Measurements from ENCODE around the gene STK32B. TPM values are rescaled to one million over a fixed set of nuclear protein-coding genes. Genes with fewer than 3 reads are reported as not detected.

STK32B gene
- total and polyA plus RNA-seq, 2 experiments from 2014 or later = not detected

- TF ChIP-seq, protein P1, sequence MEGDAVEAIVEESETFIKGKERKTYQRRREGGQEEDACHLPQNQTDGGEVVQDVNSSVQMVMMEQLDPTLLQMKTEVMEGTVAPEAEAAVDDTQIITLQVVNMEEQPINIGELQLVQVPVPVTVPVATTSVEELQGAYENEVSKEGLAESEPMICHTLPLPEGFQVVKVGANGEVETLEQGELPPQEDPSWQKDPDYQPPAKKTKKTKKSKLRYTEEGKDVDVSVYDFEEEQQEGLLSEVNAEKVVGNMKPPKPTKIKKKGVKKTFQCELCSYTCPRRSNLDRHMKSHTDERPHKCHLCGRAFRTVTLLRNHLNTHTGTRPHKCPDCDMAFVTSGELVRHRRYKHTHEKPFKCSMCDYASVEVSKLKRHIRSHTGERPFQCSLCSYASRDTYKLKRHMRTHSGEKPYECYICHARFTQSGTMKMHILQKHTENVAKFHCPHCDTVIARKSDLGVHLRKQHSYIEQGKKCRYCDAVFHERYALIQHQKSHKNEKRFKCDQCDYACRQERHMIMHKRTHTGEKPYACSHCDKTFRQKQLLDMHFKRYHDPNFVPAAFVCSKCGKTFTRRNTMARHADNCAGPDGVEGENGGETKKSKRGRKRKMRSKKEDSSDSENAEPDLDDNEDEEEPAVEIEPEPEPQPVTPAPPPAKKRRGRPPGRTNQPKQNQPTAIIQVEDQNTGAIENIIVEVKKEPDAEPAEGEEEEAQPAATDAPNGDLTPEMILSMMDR (IDR thresholded peaks at IDR 0.05; ENCODE audit: low read depth, low read length) = no peak
Observed at GRCh38 chr4:5528031-5528436, 476.8 kb downstream of the STK32B start.

DNA sequence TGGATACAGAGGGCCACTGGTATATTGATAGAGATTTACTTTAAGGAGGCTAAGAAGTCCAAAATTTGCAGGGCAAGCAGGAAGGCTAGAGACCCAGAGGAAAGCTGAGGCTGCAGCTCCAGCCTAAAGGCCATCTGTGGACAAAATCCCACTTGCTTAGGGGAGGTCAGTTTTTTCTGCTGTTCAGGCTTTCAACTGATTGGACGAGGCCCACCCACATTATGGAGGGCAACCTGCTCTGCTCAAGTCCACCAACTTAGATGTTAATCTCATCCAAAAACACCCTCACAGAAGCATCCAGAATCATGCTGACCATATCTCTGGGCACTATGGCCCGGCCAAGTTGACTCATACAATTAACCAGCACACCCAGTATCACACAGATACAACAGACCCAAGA is 480.8 kb downstream of the STK32B start:
- TF ChIP-seq, protein P1 (IDR thresholded peaks at IDR 0.05; ENCODE audit: low read depth, low read length) = no peak

More at GRCh38 chr4:5528031-5528436, 476.8 kb downstream of the STK32B start:
- no peaks in the 10 kb centered on the region for H3K36me3 ChIP-seq
- no peak for DNase-seq (ENCODE audit: low read depth in 1 of 2, low spot score in 1 of 2)
- no peak overlapping the region for H3K27ac ChIP-seq
- H3K27me3 ChIP-seq = no peaks in the 10 kb centered on the region
- no peaks in the 10 kb centered on the region for H3K9me3 ChIP-seq (ENCODE audit: low read depth)
- H3K4me3 ChIP-seq = no peak overlapping the region
- H3K4me1 ChIP-seq (ENCODE audit: low read depth) = no peaks in the 10 kb centered on the region

GRCh38 chr4:5539584-5539983 is 488.3 kb downstream of the STK32B start:
- Histone ChIP-seq H3K9me3 (ENCODE audit: low read depth) (no peaks in the 10 kb centered on the region), H3K36me3 (no peaks in the 10 kb centered on the region), H3K4me3 (no peak overlapping the region), H3K27ac (no peak overlapping the region), H3K27me3 (no peaks in the 10 kb centered on the region), H3K4me1 (ENCODE audit: low read depth) (no peaks in the 10 kb centered on the region)
- TF ChIP-seq, protein P1 (IDR thresholded peaks at IDR 0.05; ENCODE audit: low read depth, low read length) = no peak
- no peak for DNase-seq (ENCODE audit: low read depth in 1 of 2, low spot score in 1 of 2)

More for the DNA sequence above, 480.8 kb downstream of the STK32B start:
- H3K9me3 ChIP-seq (ENCODE audit: low read depth) = no peaks in the 10 kb centered on the region
- no peak overlapping the region for H3K27ac ChIP-seq
- no peaks in the 10 kb centered on the region for H3K27me3 ChIP-seq
- no peak for DNase-seq (ENCODE audit: low read depth in 1 of 2, low spot score in 1 of 2)
- H3K4me3 ChIP-seq = no peak overlapping the region
- H3K4me1 ChIP-seq (ENCODE audit: low read depth) = no peaks in the 10 kb centered on the region
- H3K36me3 ChIP-seq = no peaks in the 10 kb centered on the region

- H3K9me3 ChIP-seq (ENCODE audit: low read depth) = no peaks in the 10 kb centered on the region
- TF ChIP-seq, protein P1 (IDR thresholded peaks at IDR 0.05; ENCODE audit: low read depth, low read length) = no peak
Observed at GRCh38 chr4:5541169-5541568, 489.9 kb downstream of the STK32B start.

DNA sequence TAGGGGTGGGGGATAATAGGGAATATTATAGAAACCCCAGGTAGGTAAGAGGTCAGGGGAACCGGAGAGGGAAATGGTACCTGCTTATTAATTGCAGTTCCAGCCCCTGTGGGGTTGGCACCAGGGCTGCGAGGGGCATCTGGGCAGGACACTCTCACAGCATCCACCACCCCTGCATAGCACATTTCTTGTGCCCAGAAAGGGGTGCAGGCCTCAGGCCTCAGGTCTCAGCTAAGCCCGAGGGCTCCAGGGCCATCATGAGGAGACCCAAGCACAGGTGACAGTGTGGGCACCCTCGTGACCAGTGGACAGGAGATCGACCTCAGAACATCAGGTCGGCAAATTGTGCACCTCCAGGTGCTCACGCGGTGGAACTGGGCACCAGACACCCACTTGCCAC is 492.4 kb downstream of the STK32B start:
- H3K27me3 ChIP-seq = no peaks in the 10 kb centered on the region
- TF ChIP-seq, protein P1 (IDR thresholded peaks at IDR 0.05; ENCODE audit: low read depth, low read length) = no peak
- no peak for DNase-seq (ENCODE audit: low read depth in 1 of 2, low spot score in 1 of 2)
- no peaks in the 10 kb centered on the region for H3K9me3 ChIP-seq (ENCODE audit: low read depth)
- H3K27ac ChIP-seq = no peak overlapping the region
- H3K4me3 ChIP-seq = no peak overlapping the region
- H3K4me1 ChIP-seq (ENCODE audit: low read depth) = no peaks in the 10 kb centered on the region
- no peaks in the 10 kb centered on the region for H3K36me3 ChIP-seq

More at GRCh38 chr4:5541169-5541568, 489.9 kb downstream of the STK32B start:
- Histone ChIP-seq H3K27ac (no peak overlapping the region), H3K36me3 (no peaks in the 10 kb centered on the region), H3K4me3 (no peak overlapping the region), H3K27me3 (no peaks in the 10 kb centered on the region), H3K4me1 (ENCODE audit: low read depth) (no peaks in the 10 kb centered on the region)
- DNase-seq (ENCODE audit: low read depth in 1 of 2, low spot score in 1 of 2) = no peak

DNA sequence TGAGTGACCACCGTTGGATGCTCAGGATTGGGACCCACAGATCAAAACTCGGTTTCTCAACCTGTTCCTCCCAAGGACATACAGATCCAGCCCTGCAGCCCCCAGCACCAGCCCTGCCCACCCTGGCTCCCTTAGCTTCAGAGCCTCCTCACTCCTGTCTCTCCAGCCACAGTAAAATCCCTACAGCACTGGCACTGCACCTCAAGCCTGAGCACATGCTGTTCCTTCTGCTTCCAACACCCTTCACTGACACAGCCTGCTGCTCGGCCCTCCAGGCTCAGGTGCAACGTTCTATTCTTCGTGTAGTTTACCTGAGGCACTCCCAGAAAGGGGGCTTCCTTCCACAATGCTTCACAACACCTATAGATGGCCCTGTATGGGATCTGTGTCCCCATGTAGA is 493.5 kb downstream of the STK32B start:
- no peak overlapping the region for H3K27ac ChIP-seq
- H3K27me3 ChIP-seq = no peaks in the 10 kb centered on the region
- H3K4me3 ChIP-seq = no peak overlapping the region
- no peak for DNase-seq (ENCODE audit: low read depth in 1 of 2, low spot score in 1 of 2)
- no peaks in the 10 kb centered on the region for H3K4me1 ChIP-seq (ENCODE audit: low read depth)
- H3K36me3 ChIP-seq = no peaks in the 10 kb centered on the region
- TF ChIP-seq, protein P1 (IDR thresholded peaks at IDR 0.05; ENCODE audit: low read depth, low read length) = no peak
- H3K9me3 ChIP-seq (ENCODE audit: low read depth) = no peaks in the 10 kb centered on the region

Data from cardiac muscle cell (in vitro differentiated cells and primary cell).